WERI-Rb-1 (cell line): ENCODE data around the gene ITGA11.
A peak's percentile ranks its signal among the peaks of the same experiment; 100 is the strongest.

Source experiments
- DNase-seq: peaks from one replicate; pipeline ENCODE4 v3.0.0-alpha.2; 2020
- H3K27ac ChIP-seq: fragments of 250-450 bp; sonication (Bioruptor Pico); 2 replicates; pipeline ENCODE4 v1.5.1; 2020; ENCODE audit warnings: mild to moderate bottlenecking, moderate library complexity
- H3K27me3 ChIP-seq: fragments of 250-450 bp; sonication (Bioruptor Pico); 2 replicates; pipeline ENCODE4 v1.5.1; 2021; ENCODE audit warnings: mild to moderate bottlenecking, low read depth, moderate library complexity; ENCODE audit not compliant: insufficient read depth, severe bottlenecking
- H3K36me3 ChIP-seq: fragments of 250-450 bp; sonication (Bioruptor Pico); 2 replicates; pipeline ENCODE4 v1.5.1; 2020; ENCODE audit warnings: mild to moderate bottlenecking, moderate library complexity
- H3K4me3 ChIP-seq: 2 replicates; pipeline ENCODE4 v1.5.1; 2011; ENCODE audit warnings: low read depth, mild to moderate bottlenecking, control low read depth, low read length
- H3K9me3 ChIP-seq: fragments of 250-450 bp; sonication (Bioruptor Pico); 2 replicates; pipeline ENCODE4 v1.5.1; 2021; ENCODE audit warnings: mild to moderate bottlenecking, moderate library complexity; ENCODE audit not compliant: severe bottlenecking
- CTCF ChIP-seq: IDR thresholded peaks from 2 replicates; pipeline ENCODE4 v1.5.1; 2011; ENCODE audit warnings: low read depth, mild to moderate bottlenecking, control low read depth, inconsistent platforms, low read length

The ITGA11 gene

GRCh38 chr15:68271854-68272471 is 160.0 kb downstream of the ITGA11 start:
- Histone ChIP-seq H3K27me3 (no peaks in the 10 kb centered on the region), H3K27ac (no peak overlapping the region), H3K4me3 (no peak overlapping the region), H3K36me3 (no peaks in the 10 kb centered on the region), H3K9me3 (no peaks in the 10 kb centered on the region)
- TF ChIP-seq CTCF: no peak
- peak; percentile 27 for DNase-seq

GRCh38 chr15:68268405-68268804 is 163.6 kb downstream of the ITGA11 start:
- TF ChIP-seq CTCF: no peak
- Histone ChIP-seq H3K4me3 (no peak overlapping the region), H3K36me3 (no peaks in the 10 kb centered on the region), H3K27ac (no peak overlapping the region), H3K27me3 (no peaks in the 10 kb centered on the region), H3K9me3 (no peaks in the 10 kb centered on the region)
- no peak for DNase-seq

GRCh38 chr15:68265674-68266073 is 166.3 kb downstream of the ITGA11 start:
- DNase-seq: no peak
- TF ChIP-seq CTCF: no peak
- no peaks in the 10 kb centered on the region for H3K36me3 ChIP-seq
- H3K9me3 ChIP-seq: no peaks in the 10 kb centered on the region
- H3K27ac ChIP-seq: no peak overlapping the region
- H3K27me3 ChIP-seq: no peaks in the 10 kb centered on the region
- H3K4me3 ChIP-seq: no peak overlapping the region

- DNase-seq: no peak
- no peak for TF ChIP-seq CTCF
- no peaks in the 10 kb centered on the region for H3K36me3 ChIP-seq
- no peak overlapping the region for H3K27ac ChIP-seq
- no peak overlapping the region for H3K4me3 ChIP-seq
- H3K27me3 ChIP-seq: no peaks in the 10 kb centered on the region
- no peaks in the 10 kb centered on the region for H3K9me3 ChIP-seq
Observed at GRCh38 chr15:68265081-68265480, 166.9 kb downstream of the ITGA11 start.

- Histone ChIP-seq H3K36me3 (no peaks in the 10 kb centered on the region), H3K27me3 (no peaks in the 10 kb centered on the region), H3K9me3 (no peaks in the 10 kb centered on the region), H3K27ac (no peak overlapping the region), H3K4me3 (no peak overlapping the region)
- TF ChIP-seq CTCF: no peak
- no peak for DNase-seq
Observed at GRCh38 chr15:68264282-68264681, 167.7 kb downstream of the ITGA11 start.

GRCh38 chr15:68262514-68263356 is 169.2 kb downstream of the ITGA11 start:
- no peak overlapping the region for H3K27ac ChIP-seq
- no peak for TF ChIP-seq CTCF
- no peak for DNase-seq
- no peaks in the 10 kb centered on the region for H3K27me3 ChIP-seq
- no peaks in the 10 kb centered on the region for H3K36me3 ChIP-seq
- no peaks in the 10 kb centered on the region for H3K9me3 ChIP-seq
- H3K4me3 ChIP-seq: no peak overlapping the region
